ENCODE results near the gene IL17REL.
"Not testable (repeated sequence)": the region's sequence is repeated elsewhere in the genome, so short reads cannot be mapped to it uniquely, and the experiment has no call there.

The IL17REL gene

DNA sequence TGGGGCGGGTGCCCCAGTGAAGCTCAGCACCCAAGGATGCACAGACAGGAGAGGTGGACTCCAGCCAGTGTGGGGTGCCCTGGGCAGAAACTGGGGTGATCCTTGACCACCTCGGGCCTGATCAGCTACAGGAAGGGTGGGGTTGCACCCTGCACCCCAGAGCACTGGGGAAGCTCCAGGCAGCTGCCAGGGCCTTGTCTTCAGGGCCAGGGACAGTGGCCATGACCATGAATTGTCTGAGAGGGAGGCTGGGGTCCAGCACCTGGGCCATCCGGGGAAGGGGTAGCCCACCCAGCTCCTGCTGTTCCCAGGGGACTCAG is 17.6 kb downstream of the IL17REL start:
- DNase-seq (ENCODE audit: extremely low read depth, low read depth): no peak
- TF ChIP-seq, protein P1, sequence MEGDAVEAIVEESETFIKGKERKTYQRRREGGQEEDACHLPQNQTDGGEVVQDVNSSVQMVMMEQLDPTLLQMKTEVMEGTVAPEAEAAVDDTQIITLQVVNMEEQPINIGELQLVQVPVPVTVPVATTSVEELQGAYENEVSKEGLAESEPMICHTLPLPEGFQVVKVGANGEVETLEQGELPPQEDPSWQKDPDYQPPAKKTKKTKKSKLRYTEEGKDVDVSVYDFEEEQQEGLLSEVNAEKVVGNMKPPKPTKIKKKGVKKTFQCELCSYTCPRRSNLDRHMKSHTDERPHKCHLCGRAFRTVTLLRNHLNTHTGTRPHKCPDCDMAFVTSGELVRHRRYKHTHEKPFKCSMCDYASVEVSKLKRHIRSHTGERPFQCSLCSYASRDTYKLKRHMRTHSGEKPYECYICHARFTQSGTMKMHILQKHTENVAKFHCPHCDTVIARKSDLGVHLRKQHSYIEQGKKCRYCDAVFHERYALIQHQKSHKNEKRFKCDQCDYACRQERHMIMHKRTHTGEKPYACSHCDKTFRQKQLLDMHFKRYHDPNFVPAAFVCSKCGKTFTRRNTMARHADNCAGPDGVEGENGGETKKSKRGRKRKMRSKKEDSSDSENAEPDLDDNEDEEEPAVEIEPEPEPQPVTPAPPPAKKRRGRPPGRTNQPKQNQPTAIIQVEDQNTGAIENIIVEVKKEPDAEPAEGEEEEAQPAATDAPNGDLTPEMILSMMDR (IDR thresholded peaks at IDR 0.05; ENCODE audit: low read depth, low read length): no peak

DNA sequence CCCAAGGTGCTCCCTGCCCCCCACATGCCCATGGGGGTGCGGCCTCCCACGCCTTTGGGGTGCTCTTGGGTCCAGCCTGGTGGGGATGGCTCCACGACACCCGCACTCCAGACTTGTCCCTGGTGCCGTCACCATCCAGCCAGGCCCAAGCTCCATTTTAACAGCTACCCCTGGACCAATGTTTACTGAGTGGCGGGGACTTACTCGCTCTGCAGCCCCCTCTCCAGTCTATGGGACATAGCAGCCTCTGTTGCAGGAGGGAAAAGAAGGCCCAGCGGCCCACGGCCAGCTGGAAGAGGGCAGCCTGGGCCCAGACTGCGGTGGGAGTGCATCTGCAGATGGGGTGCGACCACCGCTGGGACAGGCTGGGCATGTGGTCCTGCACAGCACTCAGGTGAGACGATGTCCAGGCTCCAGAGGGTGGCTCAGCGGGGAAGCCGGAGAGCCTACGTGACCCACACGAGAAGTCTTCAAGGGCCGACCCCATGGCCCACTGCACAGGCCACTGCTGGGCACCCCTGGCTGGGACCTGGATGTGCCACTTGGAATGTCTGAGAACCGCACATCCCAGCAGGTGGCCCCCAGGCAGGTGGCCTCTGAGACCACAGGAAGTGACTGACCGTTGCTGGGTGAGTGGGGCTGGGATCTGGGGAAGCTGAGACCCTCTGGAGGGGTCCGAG is 18.1 kb downstream of the IL17REL start:
- no peak for DNase-seq (ENCODE audit: extremely low read depth, low read depth)
- TF ChIP-seq, protein P1 (IDR thresholded peaks at IDR 0.05; ENCODE audit: low read depth, low read length): no peak

DNA sequence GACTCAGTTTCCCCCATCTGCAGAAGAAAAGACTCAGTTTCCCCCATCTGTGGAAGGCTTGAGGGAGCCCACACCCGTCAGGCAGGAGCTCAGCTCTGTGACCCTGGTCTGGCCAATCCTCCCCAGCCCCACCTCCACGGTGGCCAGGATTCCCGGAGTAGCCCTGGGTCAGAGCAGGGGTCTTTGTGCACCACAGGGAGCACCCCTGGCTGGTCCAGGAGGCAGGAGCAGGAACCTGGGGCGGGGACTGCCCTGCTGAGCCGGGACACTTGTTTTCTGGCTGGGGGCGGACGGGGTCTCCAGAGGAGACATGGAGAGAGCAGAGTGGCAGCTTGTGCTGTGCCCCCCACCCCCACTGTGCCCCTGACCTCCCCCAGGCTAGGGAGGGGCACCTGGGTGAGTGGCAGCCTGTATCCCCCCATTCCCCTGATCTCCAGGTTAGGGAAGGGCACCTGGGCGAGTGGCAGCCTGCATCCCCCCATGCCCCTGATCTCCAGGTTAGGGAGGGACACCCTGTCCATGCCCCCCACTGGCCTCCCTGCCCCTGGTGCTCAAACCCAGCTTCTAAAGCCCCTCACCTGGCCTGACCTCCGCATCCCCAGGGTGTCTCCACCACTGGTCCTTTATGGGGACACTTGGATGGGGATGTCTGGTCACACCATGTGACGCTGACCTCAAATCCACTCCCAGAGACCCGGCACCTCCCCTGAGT is 18.8 kb downstream of the IL17REL start:
- TF ChIP-seq, protein P1 (IDR thresholded peaks at IDR 0.05; ENCODE audit: low read depth, low read length): no peak
- no peak for DNase-seq (ENCODE audit: extremely low read depth, low read depth)

DNA sequence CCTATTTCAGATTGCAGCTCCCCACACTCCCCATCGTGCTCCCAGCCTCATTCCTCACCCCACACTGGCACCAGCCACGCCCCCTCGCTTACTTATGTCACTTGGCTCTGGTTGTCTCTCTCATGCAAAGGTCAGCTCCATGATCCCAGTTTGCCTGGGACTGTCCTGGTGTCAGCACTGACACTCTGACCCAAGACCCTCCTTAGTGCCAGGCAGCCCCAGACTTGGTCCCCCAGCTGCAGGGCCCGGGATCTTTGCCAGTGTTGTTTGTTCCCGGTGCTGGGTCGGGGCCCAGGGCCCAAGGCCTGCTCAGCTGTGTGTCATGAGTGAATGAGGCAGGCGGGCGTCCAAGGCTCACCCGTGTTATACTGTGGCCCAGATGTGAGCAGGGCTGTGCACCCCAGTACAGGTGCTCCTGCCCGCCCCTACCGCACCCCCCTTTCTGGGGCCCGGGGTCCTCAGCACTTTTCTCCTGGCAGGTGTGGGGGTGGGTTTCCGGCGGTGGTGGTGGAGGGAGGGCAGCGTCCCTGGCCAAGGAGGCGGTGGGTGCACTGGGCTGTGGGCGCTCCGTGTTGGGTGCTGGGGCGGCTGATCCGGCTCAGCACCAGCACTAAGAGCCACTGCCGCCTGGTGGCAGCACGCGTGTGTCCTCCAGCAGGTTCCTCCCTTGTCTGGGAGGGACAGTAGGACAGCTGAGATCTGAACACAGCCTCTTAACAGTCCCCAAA is 19.5 kb downstream of the IL17REL start:
- no peak for DNase-seq (ENCODE audit: extremely low read depth, low read depth)

DNA sequence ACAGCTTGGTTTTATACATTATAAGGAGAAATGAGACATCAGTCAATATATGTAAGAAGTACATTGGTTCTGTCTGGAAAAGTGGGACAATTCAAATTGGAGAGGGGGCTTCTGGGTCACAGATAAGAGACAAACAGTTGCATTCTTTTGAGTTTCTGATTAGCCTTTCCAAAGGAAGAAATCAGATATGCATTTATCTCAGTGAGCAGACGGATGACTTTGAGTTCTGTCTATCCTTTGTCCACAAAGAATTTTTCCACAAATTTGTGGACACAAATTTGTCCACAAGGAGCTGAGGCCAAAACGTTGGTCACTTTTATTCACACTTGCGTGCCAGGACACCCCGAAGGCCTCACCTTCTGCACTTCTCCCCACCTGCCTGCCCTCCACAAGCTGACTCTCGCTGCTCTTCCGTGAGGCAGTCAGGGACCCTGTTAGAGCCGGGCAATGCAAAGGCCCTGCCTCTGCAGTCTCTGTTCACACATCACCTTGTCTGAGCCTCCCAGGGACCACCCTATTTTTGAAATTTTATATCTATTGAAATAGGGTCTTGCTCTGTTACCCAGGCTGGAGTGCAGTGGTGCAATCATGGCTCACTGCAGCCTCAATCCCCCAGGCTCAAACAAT is 20.5 kb downstream of the IL17REL start:
- TF ChIP-seq, protein P1 (IDR thresholded peaks at IDR 0.05; ENCODE audit: low read depth, low read length): no peak
- DNase-seq (ENCODE audit: extremely low read depth, low read depth): no peak

More for the DNA sequence above, 19.5 kb downstream of the IL17REL start:
- TF ChIP-seq, protein P1 (IDR thresholded peaks at IDR 0.05; ENCODE audit: low read depth, low read length): peak; percentile 81

DNA sequence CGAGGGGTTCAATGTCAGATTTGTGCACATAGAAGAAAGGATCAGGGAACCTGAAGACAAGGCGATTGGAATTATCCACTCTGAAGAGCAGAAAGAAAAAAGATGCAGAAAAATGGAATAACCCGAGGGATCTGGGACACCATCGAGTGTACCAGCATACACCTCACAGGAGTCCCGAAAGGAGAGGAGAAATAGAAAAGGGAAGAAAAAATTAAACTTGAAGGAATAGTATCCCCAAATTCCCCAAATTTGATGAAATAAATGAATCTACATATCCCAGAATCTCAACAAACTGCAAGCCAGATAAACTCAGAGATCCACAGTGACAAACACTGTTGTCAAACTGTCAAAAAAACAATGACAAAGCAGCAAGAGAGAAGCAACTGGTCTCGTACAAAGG is 21.4 kb downstream of the IL17REL start:
- DNase-seq (ENCODE audit: extremely low read depth, low read depth): no peak
- TF ChIP-seq, protein P1 (IDR thresholded peaks at IDR 0.05; ENCODE audit: low read depth, low read length): no peak

DNA sequence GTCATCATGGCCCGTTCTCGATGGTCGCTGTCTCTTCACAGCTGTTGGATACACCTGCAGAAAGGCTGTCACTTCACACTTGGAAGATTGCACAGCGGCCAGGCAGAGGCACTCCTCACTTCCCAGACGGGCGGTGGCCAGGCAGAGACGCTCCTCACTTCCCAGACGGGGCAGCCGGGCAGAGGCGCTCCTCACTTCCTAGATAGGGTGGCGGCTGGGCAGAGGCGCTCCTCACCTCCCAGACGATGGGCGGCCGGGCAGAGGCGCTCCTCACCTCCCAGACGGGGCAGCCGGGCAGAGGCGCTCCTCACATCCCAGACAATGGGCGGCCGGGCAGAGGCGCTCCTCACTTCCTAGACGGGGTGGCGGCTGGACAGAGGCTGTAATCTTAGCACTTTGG is 22.7 kb downstream of the IL17REL start:
- not testable (repeated sequence) for DNase-seq (ENCODE audit: extremely low read depth, low read depth)
